Pons (tissue), 1 donor: ENCODE measurements around the gene RNF26.

Experiments used
- DNase-seq: peaks from one replicate; pipeline ENCODE4 v3.0.0-alpha.2; 2016; ENCODE audit warnings: low spot score

The RNF26 gene

GRCh38 chr11:119336744-119337469 is 2.6 kb downstream of the RNF26 start:
- no peak for DNase-seq

GRCh38 chr11:119337581-119338317 is 3.4 kb downstream of the RNF26 start:
- DNase-seq, result no peak

- DNase-seq, result peak; percentile 82
These were observed 4.1 kb downstream of the RNF26 start for GRCh38 chr11:119338318-119338890.

GRCh38 chr11:119338965-119339588 is 4.8 kb downstream of the RNF26 start:
- DNase-seq, result no peak

GRCh38 chr11:119339589-119340334 is 5.4 kb downstream of the RNF26 start:
- DNase-seq, result no peak

- DNase-seq, result peak; percentile 84
These were observed 6.3 kb downstream of the RNF26 start, which contains the start of gene C1QTNF5 for GRCh38 chr11:119340335-119341221. TSS of gene C1QTNF5 (minus strand) at chr11:119340883. CDS start at chr11:119340397, 486 bp downstream.

GRCh38 chr11:119341222-119342022 is 7.1 kb downstream of the RNF26 start:
- no peak for DNase-seq

- no peak for DNase-seq
These were observed 7.6 kb downstream of the RNF26 start for GRCh38 chr11:119342023-119342300.

- no peak for DNase-seq
These were observed 8.2 kb downstream of the RNF26 start for GRCh38 chr11:119342362-119343130.

- no peak for DNase-seq
These were observed 9.4 kb downstream of the RNF26 start for GRCh38 chr11:119343726-119344125.

- no peak for DNase-seq
These were observed 10.1 kb downstream of the RNF26 start for GRCh38 chr11:119344291-119345010.

- no peak for DNase-seq
These were observed 11.4 kb downstream of the RNF26 start for GRCh38 chr11:119345685-119346084.

GRCh38 chr11:119346605-119347004 is 12.3 kb downstream of the RNF26 start, which contains the start of gene MFRP:
TSS of gene MFRP (minus strand) at chr11:119346705. CDS start at chr11:119346513, 192 bp downstream.
- no peak for DNase-seq

GRCh38 chr11:119347242-119347641 is 12.9 kb downstream of the RNF26 start:
- no peak for DNase-seq

- no peak for DNase-seq
These were observed 13.7 kb downstream of the RNF26 start for GRCh38 chr11:119347940-119348605.

- DNase-seq, result no peak
These were observed 16.0 kb downstream of the RNF26 start for GRCh38 chr11:119350302-119350701.

- DNase-seq, result no peak
These were observed 16.9 kb downstream of the RNF26 start for GRCh38 chr11:119351232-119351631.

GRCh38 chr11:119352857-119353260 is 18.5 kb downstream of the RNF26 start:
- DNase-seq, result peak; percentile 89
